ENCODE data around the gene RAB40C.

- TF ChIP-seq CTCF (conservative IDR thresholded peaks at IDR 0.05; ENCODE audit: low read depth, low read length) (no peak), EZH2 (IDR thresholded peaks at IDR 0.05; ENCODE audit: borderline replicate concordance, low read depth, low read length, poor library complexity, severe bottlenecking) (no peak)
Observed at GRCh38 chr16:627454-628239, 37.8 kb downstream of the RAB40C start.
